PC-9 (cell line): ENCODE data around the gene NAPG.

ENCODE experiments used
- CTCF ChIP-seq: fragments of 200-600 bp; sonication (generic); conservative IDR thresholded peaks from 2 replicates; pipeline ENCODE4 v1.6.1; 2017; ENCODE audit warnings: mixed run types, antibody characterized with exemption, mild to moderate bottlenecking, moderate library complexity
- EZH2 ChIP-seq: fragments of 200-600 bp; sonication (generic); IDR thresholded peaks from 2 replicates; pipeline ENCODE4 v1.8.0; 2017; ENCODE audit warnings: antibody characterized with exemption, low read depth

GRCh38 chr18:10487154-10487553 is 38.7 kb upstream of the NAPG start:
- TF ChIP-seq CTCF (no peak), EZH2 (no peak)
